Karpas-422 (cell line): ENCODE measurements around the gene NFASC. TPM values are rescaled to one million over a fixed set of nuclear protein-coding genes. Genes with fewer than 3 reads are reported as not detected.

Experiments used
- DNase-seq: peaks from one replicate; pipeline ENCODE4 v3.0.0-alpha.2; 2015
- H2AFZ ChIP-seq: fragments of 200-600 bp; sonication (generic); 2 replicates; pipeline ENCODE4 v1.6.1; 2014; ENCODE audit warnings: antibody characterized with exemption, low read length, mixed read lengths
- H3K27ac ChIP-seq: fragments of 200-600 bp; sonication (generic); 2 replicates; pipeline ENCODE4 v1.5.1; 2014; ENCODE audit warnings: mild to moderate bottlenecking, low read length, moderate library complexity
- H3K27me3 ChIP-seq: fragments of 200-600 bp; sonication (generic); 2 replicates; pipeline ENCODE4 v1.6.1; 2014; ENCODE audit warnings: low read length, mixed read lengths
- H3K36me3 ChIP-seq: fragments of 200-600 bp; sonication (generic); 2 replicates; pipeline ENCODE4 v1.6.1; 2014; ENCODE audit warnings: low read length, mixed read lengths; ENCODE audit not compliant: insufficient read depth
- H3K4me1 ChIP-seq: fragments of 200-600 bp; sonication (generic); 2 replicates; pipeline ENCODE4 v1.6.1; 2014; ENCODE audit warnings: mild to moderate bottlenecking, low read length, mixed read lengths
- H3K4me2 ChIP-seq: fragments of 200-600 bp; sonication (generic); 2 replicates; pipeline ENCODE4 v1.6.1; 2014; ENCODE audit warnings: low read length, low read depth, mild to moderate bottlenecking; ENCODE audit not compliant: poor library complexity, severe bottlenecking
- H3K4me3 ChIP-seq: fragments of 200-600 bp; sonication (generic); 2 replicates; pipeline ENCODE4 v1.5.1; 2014; ENCODE audit warnings: mild to moderate bottlenecking, antibody characterized with exemption, low read length, mixed read lengths
- H3K79me2 ChIP-seq: fragments of 200-600 bp; sonication (generic); 2 replicates; pipeline ENCODE4 v1.6.1; 2014; ENCODE audit warnings: mild to moderate bottlenecking, low read length, mixed read lengths
- H3K9ac ChIP-seq: fragments of 200-600 bp; sonication (generic); 2 replicates; pipeline ENCODE4 v1.6.0; 2014; ENCODE audit warnings: low read length
- H3K9me2 ChIP-seq: fragments of 200-600 bp; sonication (generic), shearing (Covaris generic); replicated peaks from 2 replicates; pipeline ENCODE4 v1.6.0; 2014; ENCODE audit warnings: mild to moderate bottlenecking, low read length, moderate library complexity; ENCODE audit not compliant: insufficient read depth
- H3K9me3 ChIP-seq: fragments of 300-700, 200-600 bp; sonication (generic); 2 replicates; pipeline ENCODE4 v1.6.1; 2014; ENCODE audit warnings: low read length, mixed read lengths
- H4K20me1 ChIP-seq: fragments of 200-600 bp; sonication (generic); 2 replicates; pipeline ENCODE4 v1.6.1; 2014; ENCODE audit warnings: mild to moderate bottlenecking, antibody characterized with exemption, low read length, low read depth; ENCODE audit not compliant: insufficient read depth
- total RNA-seq: library from RNA; depleted of rRNA; stranded (reverse); fragments of >200 nt; shearing (Covaris generic); gene quantifications from 2 replicates; pipeline ENCODE4 v1.2.3, GENCODE V29; 2014; ENCODE audit warnings: low replicate concordance

The NFASC gene
- total RNA-seq, 1 experiment from 2014 or later = 0.75 TPM

DNA sequence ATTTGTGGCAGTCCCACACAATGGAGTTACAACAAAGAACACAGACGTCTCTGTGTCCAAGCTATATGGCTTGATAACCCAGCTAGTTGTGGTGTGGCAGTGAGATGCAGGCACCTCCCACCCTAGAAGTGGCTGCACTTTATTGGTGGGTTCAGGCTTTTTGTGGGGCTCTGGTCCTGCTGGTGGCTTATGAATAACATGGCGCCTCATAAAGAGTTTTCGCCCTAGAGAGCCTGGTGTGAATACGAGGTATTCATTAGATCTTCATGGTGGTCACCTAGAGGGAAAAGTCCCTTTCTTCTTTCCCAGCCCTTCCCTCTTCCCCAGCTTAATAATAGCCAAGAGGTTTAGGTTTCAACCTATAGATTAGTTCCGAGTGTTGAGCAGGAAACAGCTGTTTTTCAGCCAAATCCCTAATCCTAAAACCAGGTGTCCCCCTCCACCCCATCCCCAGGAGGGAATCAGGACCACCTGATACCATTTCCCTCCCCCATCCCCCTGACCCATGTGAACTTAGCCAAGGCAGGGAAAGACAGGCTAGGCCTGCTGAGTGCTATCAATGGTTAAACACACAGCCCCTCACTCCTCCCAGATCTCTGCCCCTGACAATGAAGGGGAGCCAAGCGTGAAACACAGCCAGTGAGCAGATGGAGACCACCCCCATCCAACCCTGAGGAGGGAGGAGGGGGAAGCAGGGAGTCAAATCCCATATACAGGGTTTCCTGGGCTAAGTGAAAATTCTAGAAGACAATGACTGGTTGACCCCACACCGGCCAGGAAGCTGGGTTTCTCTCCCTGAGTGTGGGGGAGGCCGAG, 58.2 kb downstream of the NFASC start:
- Histone ChIP-seq H3K4me2 (no peak overlapping the region), H3K4me3 (no peak overlapping the region), H3K36me3 (no peaks in the 10 kb centered on the region), H3K27ac (no peak overlapping the region), H3K79me2 (no peaks in the 10 kb centered on the region), H3K9me2 (no peaks in the 10 kb centered on the region), H3K27me3 (no peaks in the 10 kb centered on the region), H2AFZ (no peak overlapping the region), H3K9ac (no peak overlapping the region), H4K20me1 (no peaks in the 10 kb centered on the region), H3K9me3 (no peaks in the 10 kb centered on the region), H3K4me1 (no peaks in the 10 kb centered on the region)
- DNase-seq = no peak

DNA sequence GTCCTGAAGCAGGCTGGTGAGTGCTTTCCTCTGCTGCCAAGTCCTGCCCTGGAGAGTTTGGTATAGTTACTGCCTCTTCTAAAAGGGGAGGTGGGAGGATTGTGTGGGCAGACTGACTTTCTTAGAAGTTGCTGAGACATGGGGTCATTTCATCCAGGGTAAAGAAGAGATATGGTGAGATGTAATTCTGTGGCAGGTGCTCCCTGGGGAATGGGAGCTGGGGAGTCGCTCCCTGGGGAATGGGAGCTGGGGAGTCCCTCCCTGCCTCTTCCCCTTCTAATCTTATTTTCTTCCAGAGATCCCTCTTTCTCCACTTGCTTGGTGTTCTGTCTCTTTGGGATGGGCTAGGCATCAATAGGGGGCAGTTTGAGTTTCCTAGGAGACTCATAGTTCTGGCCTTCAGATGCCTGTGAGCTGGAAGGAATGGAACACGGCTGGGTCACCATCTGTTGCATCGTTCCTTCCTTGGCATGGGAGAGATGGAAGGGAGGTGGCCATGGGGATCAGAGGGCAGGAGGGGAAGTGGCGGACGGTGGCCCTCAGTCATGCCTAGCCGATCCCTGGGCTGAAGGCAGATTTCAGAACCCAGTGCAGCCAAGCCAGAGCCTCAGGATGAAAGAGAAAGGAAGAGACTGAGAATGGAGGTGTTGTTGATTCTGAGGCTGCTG, 59.0 kb downstream of the NFASC start:
- DNase-seq = no peak
- Histone ChIP-seq H3K9ac (no peak overlapping the region), H3K79me2 (no peaks in the 10 kb centered on the region), H3K9me3 (no peaks in the 10 kb centered on the region), H4K20me1 (no peaks in the 10 kb centered on the region), H3K4me1 (no peaks in the 10 kb centered on the region), H3K27me3 (no peaks in the 10 kb centered on the region), H2AFZ (no peak overlapping the region), H3K36me3 (no peaks in the 10 kb centered on the region), H3K4me3 (no peak overlapping the region), H3K9me2 (no peaks in the 10 kb centered on the region), H3K4me2 (no peak overlapping the region), H3K27ac (no peak overlapping the region)

DNA sequence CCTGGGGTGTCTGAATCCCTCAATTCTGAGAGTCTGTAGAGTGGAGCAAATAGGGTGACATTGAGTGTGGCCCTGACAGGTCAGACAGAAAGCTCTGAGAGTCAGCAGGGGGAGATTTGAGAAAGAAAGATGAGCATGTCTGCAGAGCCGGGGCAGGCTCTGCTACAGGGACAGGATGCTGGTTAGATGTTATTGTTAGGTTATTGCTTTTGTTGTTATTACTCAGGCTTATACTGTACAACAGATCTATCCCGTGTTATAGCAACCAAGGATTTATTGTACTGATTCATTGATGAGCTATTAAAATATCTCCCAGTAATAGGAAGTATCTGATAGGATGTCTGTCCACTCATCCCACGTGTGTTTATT, 59.5 kb downstream of the NFASC start:
- DNase-seq = no peak
- H3K27me3 ChIP-seq = no peaks in the 10 kb centered on the region
- no peaks in the 10 kb centered on the region for H3K9me2 ChIP-seq
- H3K36me3 ChIP-seq = no peaks in the 10 kb centered on the region
- H3K79me2 ChIP-seq = no peaks in the 10 kb centered on the region
- no peak overlapping the region for H3K27ac ChIP-seq
- H3K9me3 ChIP-seq = no peaks in the 10 kb centered on the region
- H3K9ac ChIP-seq = no peak overlapping the region
- no peaks in the 10 kb centered on the region for H4K20me1 ChIP-seq
- no peak overlapping the region for H2AFZ ChIP-seq
- H3K4me3 ChIP-seq = no peak overlapping the region
- H3K4me2 ChIP-seq = no peak overlapping the region
- no peaks in the 10 kb centered on the region for H3K4me1 ChIP-seq

DNA sequence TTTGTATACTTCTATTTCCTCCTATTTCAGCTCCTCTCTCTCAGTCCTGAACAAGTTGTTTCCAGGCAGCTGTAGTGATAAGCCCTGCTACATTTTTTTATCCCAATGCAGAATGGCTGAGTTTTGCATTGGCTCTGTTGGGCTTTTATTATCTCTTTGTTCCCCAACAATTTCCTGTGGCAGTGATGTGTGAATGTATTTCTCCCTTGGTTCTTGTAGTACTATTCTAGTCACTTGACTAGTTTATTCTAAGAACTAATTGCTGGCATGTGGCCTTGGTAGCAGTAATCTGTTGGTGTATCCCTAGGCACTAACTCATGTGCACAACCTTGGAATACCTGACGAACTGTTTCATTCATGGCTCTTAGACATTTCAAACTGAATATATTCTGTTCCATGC, 60.7 kb downstream of the NFASC start:
- H3K4me2 ChIP-seq = no peak overlapping the region
- H3K27me3 ChIP-seq = no peaks in the 10 kb centered on the region
- no peak overlapping the region for H2AFZ ChIP-seq

DNA sequence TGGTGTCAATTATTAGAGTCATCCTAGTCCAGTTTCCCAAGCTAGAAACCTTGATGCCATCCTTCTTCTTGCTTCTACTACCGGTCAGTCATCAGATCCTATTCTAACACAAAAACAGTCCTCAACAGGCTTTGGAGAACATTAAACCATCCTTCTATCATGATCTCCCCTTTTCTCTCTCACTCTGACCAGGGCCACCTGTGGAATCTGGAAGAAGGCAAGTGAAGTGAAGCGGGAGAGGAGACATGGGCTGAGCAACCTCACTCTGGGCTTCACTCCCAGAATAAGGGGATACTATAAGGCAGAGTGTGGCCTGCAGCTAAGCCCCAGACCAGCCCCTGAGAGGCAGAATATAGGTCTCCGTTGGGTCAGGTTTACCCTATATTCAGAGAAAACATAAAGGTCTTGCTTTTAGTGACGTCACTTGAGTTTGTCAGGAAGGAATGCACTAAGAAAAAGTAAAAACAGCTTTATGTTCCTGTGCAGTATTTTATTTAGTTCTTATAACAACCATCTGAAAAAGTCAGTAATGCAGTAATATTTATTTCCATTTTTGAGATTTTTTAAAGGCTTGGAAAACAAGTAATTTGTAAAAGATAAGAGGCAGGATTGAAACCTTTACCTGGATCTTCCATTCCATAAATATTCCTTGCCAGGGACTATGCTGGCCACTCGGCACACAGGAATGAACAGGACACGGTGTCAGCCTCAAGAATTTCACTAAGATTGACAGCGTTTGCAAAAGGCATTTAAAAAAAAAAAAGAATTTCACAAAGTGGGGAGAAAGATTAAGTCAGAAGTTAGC, 61.3 kb downstream of the NFASC start:
- Histone ChIP-seq H3K9ac (no peak overlapping the region), H3K36me3 (no peaks in the 10 kb centered on the region), H3K27me3 (no peaks in the 10 kb centered on the region), H3K4me3 (no peak overlapping the region), H2AFZ (no peak overlapping the region), H3K9me3 (no peaks in the 10 kb centered on the region), H3K79me2 (no peaks in the 10 kb centered on the region), H3K4me1 (no peaks in the 10 kb centered on the region), H3K4me2 (no peak overlapping the region), H3K27ac (no peak overlapping the region), H3K9me2 (no peaks in the 10 kb centered on the region), H4K20me1 (no peaks in the 10 kb centered on the region)
- no peak for DNase-seq

More for the DNA sequence above, 60.7 kb downstream of the NFASC start:
- Histone ChIP-seq H3K9ac (no peak overlapping the region), H3K27ac (no peak overlapping the region), H3K9me3 (no peaks in the 10 kb centered on the region), H3K79me2 (no peaks in the 10 kb centered on the region), H3K9me2 (no peaks in the 10 kb centered on the region), H3K4me1 (no peaks in the 10 kb centered on the region), H3K36me3 (no peaks in the 10 kb centered on the region), H3K4me3 (no peak overlapping the region), H4K20me1 (no peaks in the 10 kb centered on the region)
- no peak for DNase-seq

DNA sequence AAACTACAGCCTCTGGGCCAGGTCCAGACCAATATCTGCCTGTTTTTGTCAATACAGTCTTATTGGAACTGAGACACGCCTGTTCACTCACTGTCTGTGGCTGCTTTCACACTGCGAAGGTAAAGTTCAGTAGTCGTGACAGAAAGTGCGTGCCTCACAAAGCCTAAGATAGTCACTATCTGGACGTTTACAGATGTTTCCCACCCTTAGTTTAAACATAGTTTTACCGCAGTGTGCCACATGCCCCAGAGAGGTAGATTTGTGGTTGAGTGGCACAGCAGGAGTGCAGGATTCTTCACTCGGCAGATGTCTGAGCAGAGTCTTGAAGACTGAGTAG, 61.9 kb downstream of the NFASC start:
- Histone ChIP-seq H3K27me3 (no peaks in the 10 kb centered on the region), H4K20me1 (no peaks in the 10 kb centered on the region), H3K27ac (no peak overlapping the region), H3K9me2 (no peaks in the 10 kb centered on the region), H3K36me3 (no peaks in the 10 kb centered on the region), H3K9ac (no peak overlapping the region), H3K79me2 (no peaks in the 10 kb centered on the region), H2AFZ (no peak overlapping the region), H3K4me3 (no peak overlapping the region), H3K4me1 (no peaks in the 10 kb centered on the region), H3K4me2 (no peak overlapping the region), H3K9me3 (no peaks in the 10 kb centered on the region)
- no peak for DNase-seq

DNA sequence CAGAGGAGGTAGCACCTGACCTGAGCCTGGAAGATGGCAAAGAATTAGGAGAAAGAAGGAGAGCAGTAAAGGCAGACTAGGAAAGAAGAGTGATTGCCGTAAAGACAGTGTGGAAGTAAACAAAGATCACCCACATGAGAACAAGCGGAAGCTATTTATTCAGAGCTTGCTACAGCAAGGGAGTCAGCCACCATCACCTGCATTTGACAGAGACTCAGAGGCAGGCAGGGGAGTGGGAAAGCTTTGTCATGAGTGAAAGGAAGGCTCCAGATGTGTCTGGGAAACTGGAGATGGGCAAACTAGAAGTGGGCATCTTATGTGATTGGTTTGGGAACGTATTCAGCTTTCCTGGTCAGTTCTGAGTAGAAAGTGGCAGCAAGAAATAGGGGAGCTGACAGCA, 64.5 kb downstream of the NFASC start:
- Histone ChIP-seq H3K4me2 (no peak overlapping the region), H3K36me3 (no peaks in the 10 kb centered on the region), H3K9me3 (no peaks in the 10 kb centered on the region), H3K9ac (no peak overlapping the region), H2AFZ (no peak overlapping the region), H3K4me3 (no peak overlapping the region), H3K4me1 (no peaks in the 10 kb centered on the region), H4K20me1 (no peaks in the 10 kb centered on the region), H3K27ac (no peak overlapping the region), H3K79me2 (no peaks in the 10 kb centered on the region), H3K9me2 (no peaks in the 10 kb centered on the region), H3K27me3 (no peaks in the 10 kb centered on the region)
- DNase-seq = no peak

DNA sequence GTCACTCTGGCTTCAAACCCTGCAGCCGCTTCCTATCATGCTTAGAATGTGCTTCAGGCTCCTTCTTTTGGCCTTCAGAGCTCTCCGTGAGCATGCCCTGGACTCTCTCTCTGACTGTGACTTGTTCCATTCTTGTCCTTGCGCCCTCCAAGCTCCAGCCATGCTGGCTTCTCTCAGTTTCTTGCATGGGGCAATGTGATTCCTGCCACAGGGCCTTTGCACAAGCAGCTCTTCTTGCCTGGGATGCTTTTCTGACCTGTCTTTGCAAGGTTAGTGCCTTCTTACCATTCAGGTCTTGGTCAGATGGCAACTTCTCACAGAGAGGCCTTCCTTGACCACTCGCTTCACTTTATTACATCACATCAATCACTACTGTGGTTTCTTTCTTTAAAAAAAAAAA, 66.1 kb downstream of the NFASC start:
- H3K36me3 ChIP-seq = no peaks in the 10 kb centered on the region
- peaks cover 5% of the 10 kb centered on the region for H3K4me1 ChIP-seq
- no peaks in the 10 kb centered on the region for H3K9me2 ChIP-seq
- no peak overlapping the region for H3K27ac ChIP-seq
- H3K4me2 ChIP-seq = no peak overlapping the region
- H3K9ac ChIP-seq = no peak overlapping the region
- DNase-seq = no peak
- H3K27me3 ChIP-seq = no peaks in the 10 kb centered on the region
- no peaks in the 10 kb centered on the region for H3K9me3 ChIP-seq
- no peaks in the 10 kb centered on the region for H3K79me2 ChIP-seq
- H3K4me3 ChIP-seq = no peak overlapping the region
- no peaks in the 10 kb centered on the region for H4K20me1 ChIP-seq
- no peak overlapping the region for H2AFZ ChIP-seq
